Hematopoietic multipotent progenitor cell treated with erythropoietin and hydrocortisone succinate and interleukin-3 and kit ligand, for 8 days (in vitro differentiated cells): Measurements from ENCODE around the gene PILRA.
"Not testable (repeated sequence)": the region's sequence is repeated elsewhere in the genome, so short reads cannot be mapped to it uniquely, and the experiment has no call there.

Experiments used
- DNase-seq: peaks from one replicate; pipeline ENCODE4 v3.0.0-alpha.2; 2015

Gene PILRA

GRCh38 chr7:100358027-100358856 lies 15.0 kb upstream of the PILRA start, which contains the start of gene PILRB:
Gene PILRB (plus strand): TSS chr7:100358117. CDS start chr7:100358303, 186 bp downstream.
- DNase-seq = no peak

- no peak for DNase-seq
These were observed 14.5 kb upstream of the PILRA start for GRCh38 chr7:100358857-100359212.

GRCh38 chr7:100360135-100360854 lies 13.0 kb upstream of the PILRA start:
- no peak for DNase-seq

- DNase-seq = no peak
These were observed 10.2 kb upstream of the PILRA start for GRCh38 chr7:100363098-100363497.

GRCh38 chr7:100363797-100364196 lies 9.5 kb upstream of the PILRA start:
- DNase-seq = not testable (repeated sequence)

GRCh38 chr7:100364480-100364879 lies 8.8 kb upstream of the PILRA start:
- DNase-seq = no peak

GRCh38 chr7:100365998-100366367 lies 7.3 kb upstream of the PILRA start:
- not testable (repeated sequence) for DNase-seq

GRCh38 chr7:100366411-100367250 lies 6.7 kb upstream of the PILRA start:
- no peak for DNase-seq

- DNase-seq = no peak
These were observed 6.1 kb upstream of the PILRA start for GRCh38 chr7:100367251-100367620.

- DNase-seq = no peak
These were observed 5.3 kb upstream of the PILRA start for GRCh38 chr7:100367676-100368613.

GRCh38 chr7:100369105-100369504 lies 4.2 kb upstream of the PILRA start:
- peak; percentile 66 for DNase-seq

- DNase-seq = no peak
These were observed 3.0 kb upstream of the PILRA start for GRCh38 chr7:100370303-100370702.

GRCh38 chr7:100370746-100371145 lies 2.5 kb upstream of the PILRA start:
- DNase-seq = no peak

GRCh38 chr7:100371561-100372171 lies 1.6 kb upstream of the PILRA start:
- no peak for DNase-seq

GRCh38 chr7:100372256-100372655 lies 1.0 kb upstream of the PILRA start:
- no peak for DNase-seq

- no peak for DNase-seq
These were observed 593 bp upstream of the PILRA start for GRCh38 chr7:100372694-100373093.

GRCh38 chr7:100373870-100374598 lies 747 bp downstream of the PILRA start:
- DNase-seq = not testable (repeated sequence)

- DNase-seq = no peak
These were observed 1.3 kb downstream of the PILRA start for GRCh38 chr7:100374601-100375000.

- DNase-seq = no peak
These were observed 2.8 kb downstream of the PILRA start for GRCh38 chr7:100376066-100376465.

GRCh38 chr7:100378114-100378755 lies 4.9 kb downstream of the PILRA start:
- DNase-seq = no peak

GRCh38 chr7:100380196-100380595 lies 6.9 kb downstream of the PILRA start:
- no peak for DNase-seq
